Measurements from ENCODE around the gene KRTAP1-1. TPM values are rescaled to one million over a fixed set of nuclear protein-coding genes. Genes with fewer than 3 reads are reported as not detected.
"Not testable (repeated sequence)": the region's sequence is repeated elsewhere in the genome, so short reads cannot be mapped to it uniquely, and the experiment has no call there.

Gene KRTAP1-1
- total and polyA plus RNA-seq, 4 donors: not detected

DNA sequence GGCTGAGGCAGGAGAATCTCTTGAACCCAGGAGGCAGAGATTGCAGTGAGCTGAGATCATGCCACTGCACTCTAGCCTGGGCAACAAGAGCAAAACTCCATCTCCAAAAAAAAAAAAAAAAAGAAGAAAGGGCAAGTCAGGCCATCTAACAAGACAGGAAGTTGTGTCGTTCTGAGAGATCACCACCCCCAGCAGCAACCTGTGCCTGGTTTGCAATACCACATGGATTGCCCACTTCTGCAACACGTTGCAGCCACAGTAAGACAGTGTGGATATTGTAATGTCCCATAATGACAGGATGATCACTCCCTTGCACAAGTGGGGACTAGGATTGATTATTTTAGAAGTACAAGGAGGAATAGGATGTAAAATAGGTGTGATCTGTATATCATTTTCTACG, 27.8 kb upstream of the KRTAP1-1 start:
- H3K4me1 ChIP-seq (ENCODE audit: control insufficient read depth in 1 of 2, insufficient read depth in 2 of 2, low read length in 2 of 2): no peaks in the 10 kb centered on the region
- no peak overlapping the region for H3K27ac ChIP-seq (ENCODE audit: low read depth in 1 of 2, low read length in 2 of 2)
- no peak for ATAC-seq (ENCODE audit: low FRiP score)
- intact Hi-C loops (cut with DNase I): no loop called here
- no peaks in the 10 kb centered on the region for H3K27me3 ChIP-seq (ENCODE audit: control insufficient read depth in 1 of 2, insufficient read depth in 2 of 2, low read length in 1 of 2)
- no peak for DNase-seq
- H3K4me3 ChIP-seq (ENCODE audit: low read length in 2 of 2): no peak overlapping the region
- no peaks in the 10 kb centered on the region for H3K9me3 ChIP-seq (ENCODE audit: control insufficient read depth, low read length)
- no peaks in the 10 kb centered on the region for H3K36me3 ChIP-seq (ENCODE audit: control insufficient read depth in 1 of 2, insufficient read depth in 2 of 2, low read length in 1 of 2)
- 76 to 78% methylated on average over 3 of the region's 3 CpGs for WGBS, 2 donors

DNA sequence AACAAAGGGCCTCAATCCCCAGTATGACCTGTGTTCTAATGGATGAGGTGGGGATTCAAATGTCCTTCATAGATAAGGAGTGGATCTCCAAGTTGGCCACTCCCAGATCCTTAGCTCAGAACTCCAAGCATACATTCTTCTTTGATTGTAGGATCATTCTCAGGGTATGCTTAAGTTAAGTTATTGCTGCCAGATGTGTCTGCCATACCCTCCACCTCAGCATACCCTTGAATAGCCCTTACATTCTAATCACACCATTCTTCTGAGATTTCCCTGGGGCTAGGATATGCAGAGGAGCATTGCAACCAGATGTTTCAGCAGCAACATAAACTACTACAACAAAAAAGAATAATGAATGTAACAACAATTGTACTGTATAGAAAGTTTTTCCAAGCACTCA, 26.0 kb upstream of the KRTAP1-1 start:
- Histone ChIP-seq H3K36me3 (ENCODE audit: control insufficient read depth in 1 of 2, insufficient read depth in 2 of 2, low read length in 1 of 2) (no peaks in the 10 kb centered on the region), H3K9me3 (ENCODE audit: control insufficient read depth, low read length) (no peaks in the 10 kb centered on the region), H3K4me1 (ENCODE audit: control insufficient read depth in 1 of 2, insufficient read depth in 2 of 2, low read length in 2 of 2) (no peaks in the 10 kb centered on the region), H3K27me3 (ENCODE audit: control insufficient read depth in 1 of 2, insufficient read depth in 2 of 2, low read length in 1 of 2) (no peaks in the 10 kb centered on the region), H3K27ac (ENCODE audit: low read depth in 1 of 2, low read length in 2 of 2) (no peak overlapping the region), H3K4me3 (ENCODE audit: low read length in 2 of 2) (no peak overlapping the region)
- intact Hi-C loops (cut with DNase I): no loop called here
- no peak for ATAC-seq (ENCODE audit: low FRiP score)
- DNase-seq: no peak

DNA sequence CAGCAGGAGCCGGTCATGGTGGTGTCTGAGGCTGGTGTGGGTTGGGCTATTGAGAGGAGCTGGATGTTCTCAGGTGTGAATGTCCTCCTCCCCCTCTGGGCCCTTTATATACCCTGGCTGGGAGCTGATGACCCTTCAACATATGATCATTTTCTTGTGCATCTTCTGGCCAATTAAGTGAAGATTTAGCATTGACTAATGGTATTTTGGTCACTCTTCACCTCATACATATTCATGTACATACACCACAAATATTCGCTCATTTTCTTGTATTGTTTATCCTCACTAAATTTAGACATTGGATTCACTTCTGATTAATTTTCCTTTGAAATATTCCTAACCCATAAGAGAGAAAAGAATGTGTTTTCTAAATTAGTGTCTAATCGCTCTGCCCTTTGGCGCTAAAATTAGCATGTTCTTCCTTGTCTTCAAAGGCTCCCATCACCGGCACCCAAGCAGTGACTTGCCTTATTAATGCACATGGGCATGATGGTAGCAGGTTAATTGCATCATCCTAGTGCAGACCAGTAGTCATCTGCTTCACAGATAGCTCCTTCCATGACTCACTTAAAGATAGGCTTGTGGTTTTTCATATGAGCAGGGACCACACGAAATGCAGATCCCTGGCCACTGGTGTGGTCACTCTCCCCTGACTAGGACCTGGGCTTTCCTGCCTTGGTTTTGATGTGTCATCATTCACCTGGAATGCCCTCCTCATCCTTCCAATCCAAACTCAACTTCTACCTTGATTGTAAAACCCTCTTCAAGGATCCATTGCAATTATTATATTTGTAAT, 24.8 kb upstream of the KRTAP1-1 start, which contains the start of gene KRTAP2-4:
TSS of gene KRTAP2-4 (minus strand) at position 51 of the 796 bp plus-strand sequence. CDS start at position 17, 34 bp downstream.
- Histone ChIP-seq H3K36me3 (ENCODE audit: control insufficient read depth in 1 of 2, insufficient read depth in 2 of 2, low read length in 1 of 2) (no peaks in the 10 kb centered on the region), H3K4me3 (ENCODE audit: low read length in 2 of 2) (no peak within 1 kb of the TSS), H3K9me3 (ENCODE audit: control insufficient read depth, low read length) (no peaks in the 10 kb centered on the region), H3K27me3 (ENCODE audit: control insufficient read depth in 1 of 2, insufficient read depth in 2 of 2, low read length in 1 of 2) (no peaks in the 10 kb centered on the region), H3K4me1 (ENCODE audit: control insufficient read depth in 1 of 2, insufficient read depth in 2 of 2, low read length in 2 of 2) (no peaks in the 10 kb centered on the region), H3K27ac (ENCODE audit: low read depth in 1 of 2, low read length in 2 of 2) (no peak within 1 kb of the TSS)
- WGBS, 2 donors: 84 to 91% methylated on average over 6 of the region's 6 CpGs
- DNase-seq: no peak
- no peak for ATAC-seq (ENCODE audit: low FRiP score)
- intact Hi-C loops (cut with DNase I): no loop called here

- H3K27ac ChIP-seq (ENCODE audit: low read depth in 1 of 2, low read length in 2 of 2); H3K4me1 ChIP-seq (ENCODE audit: control insufficient read depth in 1 of 2, insufficient read depth in 2 of 2, low read length in 2 of 2); H3K36me3 ChIP-seq (ENCODE audit: control insufficient read depth in 1 of 2, insufficient read depth in 2 of 2, low read length in 1 of 2); H3K27me3 ChIP-seq (ENCODE audit: control insufficient read depth in 1 of 2, insufficient read depth in 2 of 2, low read length in 1 of 2); H3K4me3 ChIP-seq (ENCODE audit: low read length in 2 of 2); DNase-seq; ATAC-seq (ENCODE audit: low FRiP score); intact Hi-C loops (cut with DNase I); H3K9me3 ChIP-seq (ENCODE audit: control insufficient read depth, low read length): not testable (repeated sequence)
- WGBS, 2 donors: 68 to 74% methylated on average over 6 to 7 of the region's 16 CpGs
Observed at GRCh38 chr17:41065016-41065689, 23.9 kb upstream of the KRTAP1-1 start.

DNA sequence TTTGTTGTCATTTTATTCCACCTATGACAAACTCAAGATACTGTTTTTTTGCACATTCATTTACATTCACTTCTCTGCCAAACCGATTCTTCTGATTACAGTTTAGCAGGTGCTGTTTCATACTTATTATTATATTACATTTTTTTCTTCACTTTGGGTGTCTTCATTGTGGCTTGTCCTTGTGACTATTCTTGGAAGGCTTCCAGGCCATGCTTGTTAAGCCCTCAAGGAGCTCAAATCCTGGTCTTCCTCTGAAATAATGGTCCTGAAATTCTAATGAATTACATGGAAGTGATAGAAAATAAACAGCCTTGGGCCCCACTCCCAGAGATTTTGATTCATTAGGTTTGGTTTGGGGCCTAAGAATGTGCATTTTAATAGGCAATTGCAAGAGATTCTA, 23.1 kb upstream of the KRTAP1-1 start:
- ATAC-seq (ENCODE audit: low FRiP score) (no peak), DNase-seq (no peak)
- no peak overlapping the region for H3K27ac ChIP-seq (ENCODE audit: low read depth in 1 of 2, low read length in 2 of 2)
- no peaks in the 10 kb centered on the region for H3K9me3 ChIP-seq (ENCODE audit: control insufficient read depth, low read length)
- H3K27me3 ChIP-seq (ENCODE audit: control insufficient read depth in 1 of 2, insufficient read depth in 2 of 2, low read length in 1 of 2): no peaks in the 10 kb centered on the region
- H3K36me3 ChIP-seq (ENCODE audit: control insufficient read depth in 1 of 2, insufficient read depth in 2 of 2, low read length in 1 of 2): no peaks in the 10 kb centered on the region
- no peaks in the 10 kb centered on the region for H3K4me1 ChIP-seq (ENCODE audit: control insufficient read depth in 1 of 2, insufficient read depth in 2 of 2, low read length in 2 of 2)
- intact Hi-C loops (cut with DNase I): no loop called here
- no peak overlapping the region for H3K4me3 ChIP-seq (ENCODE audit: low read length in 2 of 2)
- WGBS, 2 donors: 88 to 93% methylated on average over 1 of the region's 1 CpG

GRCh38 chr17:41063449-41063848, 22.2 kb upstream of the KRTAP1-1 start:
- no peaks in the 10 kb centered on the region for H3K9me3 ChIP-seq (ENCODE audit: control insufficient read depth, low read length)
- H3K4me1 ChIP-seq (ENCODE audit: control insufficient read depth in 1 of 2, insufficient read depth in 2 of 2, low read length in 2 of 2): no peaks in the 10 kb centered on the region
- no peak overlapping the region for H3K27ac ChIP-seq (ENCODE audit: low read depth in 1 of 2, low read length in 2 of 2)
- no peaks in the 10 kb centered on the region for H3K36me3 ChIP-seq (ENCODE audit: control insufficient read depth in 1 of 2, insufficient read depth in 2 of 2, low read length in 1 of 2)
- DNase-seq (no peak), ATAC-seq (ENCODE audit: low FRiP score) (no peak)
- intact Hi-C loops (cut with DNase I): no loop called here
- H3K27me3 ChIP-seq (ENCODE audit: control insufficient read depth in 1 of 2, insufficient read depth in 2 of 2, low read length in 1 of 2): no peaks in the 10 kb centered on the region
- no peak overlapping the region for H3K4me3 ChIP-seq (ENCODE audit: low read length in 2 of 2)
- WGBS, 2 donors: 89 to 90% methylated on average over 4 of the region's 4 CpGs

- intact Hi-C loops (cut with DNase I): no loop called here
- ATAC-seq (ENCODE audit: low FRiP score) (peak; percentile 48), DNase-seq (no peak)
- Histone ChIP-seq H3K4me3 (ENCODE audit: low read length in 2 of 2) (no peak overlapping the region), H3K27me3 (ENCODE audit: control insufficient read depth in 1 of 2, insufficient read depth in 2 of 2, low read length in 1 of 2) (no peaks in the 10 kb centered on the region), H3K9me3 (ENCODE audit: control insufficient read depth, low read length) (no peaks in the 10 kb centered on the region), H3K4me1 (ENCODE audit: control insufficient read depth in 1 of 2, insufficient read depth in 2 of 2, low read length in 2 of 2) (no peaks in the 10 kb centered on the region), H3K36me3 (ENCODE audit: control insufficient read depth in 1 of 2, insufficient read depth in 2 of 2, low read length in 1 of 2) (no peaks in the 10 kb centered on the region), H3K27ac (ENCODE audit: low read depth in 1 of 2, low read length in 2 of 2) (peak overlapping the region in 1 of 2 donors; percentile 3)
- 0 to 17% methylated on average over 1 of the region's 1 CpG for WGBS, 2 donors
Observed at GRCh38 chr17:41061964-41062363, 20.7 kb upstream of the KRTAP1-1 start.

GRCh38 chr17:41060052-41060604, 18.9 kb upstream of the KRTAP1-1 start, which contains the start of gene KRTAP2-3:
TSS of gene KRTAP2-3 (minus strand) at chr17:41060114. CDS start at chr17:41060050, 64 bp downstream.
- no peak for DNase-seq
- H3K4me3 ChIP-seq (ENCODE audit: low read length in 2 of 2): no peak within 1 kb of the TSS
- WGBS, 2 donors: 47 to 55% methylated on average over 6 of the region's 6 CpGs
- no peaks in the 10 kb centered on the region for H3K9me3 ChIP-seq (ENCODE audit: control insufficient read depth, low read length)
- ATAC-seq (ENCODE audit: low FRiP score): no peak
- no peaks in the 10 kb centered on the region for H3K27me3 ChIP-seq (ENCODE audit: control insufficient read depth in 1 of 2, insufficient read depth in 2 of 2, low read length in 1 of 2)
- no peaks in the 10 kb centered on the region for H3K36me3 ChIP-seq (ENCODE audit: control insufficient read depth in 1 of 2, insufficient read depth in 2 of 2, low read length in 1 of 2)
- no peaks in the 10 kb centered on the region for H3K4me1 ChIP-seq (ENCODE audit: control insufficient read depth in 1 of 2, insufficient read depth in 2 of 2, low read length in 2 of 2)
- H3K27ac ChIP-seq (ENCODE audit: low read depth in 1 of 2, low read length in 2 of 2): no peak within 1 kb of the TSS
- intact Hi-C loops (cut with DNase I): no loop called here

All from aorta (tissue), 5 donors.